ENCODE measurements around the gene DOK4. TPM values are rescaled to one million over a fixed set of nuclear protein-coding genes. Genes with fewer than 3 reads are reported as not detected.
A peak's percentile ranks its signal among the peaks of the same experiment; 100 is the strongest.

The DOK4 gene
- total RNA-seq, 1 experiment from 2014 or later = 13.1 TPM

DNA sequence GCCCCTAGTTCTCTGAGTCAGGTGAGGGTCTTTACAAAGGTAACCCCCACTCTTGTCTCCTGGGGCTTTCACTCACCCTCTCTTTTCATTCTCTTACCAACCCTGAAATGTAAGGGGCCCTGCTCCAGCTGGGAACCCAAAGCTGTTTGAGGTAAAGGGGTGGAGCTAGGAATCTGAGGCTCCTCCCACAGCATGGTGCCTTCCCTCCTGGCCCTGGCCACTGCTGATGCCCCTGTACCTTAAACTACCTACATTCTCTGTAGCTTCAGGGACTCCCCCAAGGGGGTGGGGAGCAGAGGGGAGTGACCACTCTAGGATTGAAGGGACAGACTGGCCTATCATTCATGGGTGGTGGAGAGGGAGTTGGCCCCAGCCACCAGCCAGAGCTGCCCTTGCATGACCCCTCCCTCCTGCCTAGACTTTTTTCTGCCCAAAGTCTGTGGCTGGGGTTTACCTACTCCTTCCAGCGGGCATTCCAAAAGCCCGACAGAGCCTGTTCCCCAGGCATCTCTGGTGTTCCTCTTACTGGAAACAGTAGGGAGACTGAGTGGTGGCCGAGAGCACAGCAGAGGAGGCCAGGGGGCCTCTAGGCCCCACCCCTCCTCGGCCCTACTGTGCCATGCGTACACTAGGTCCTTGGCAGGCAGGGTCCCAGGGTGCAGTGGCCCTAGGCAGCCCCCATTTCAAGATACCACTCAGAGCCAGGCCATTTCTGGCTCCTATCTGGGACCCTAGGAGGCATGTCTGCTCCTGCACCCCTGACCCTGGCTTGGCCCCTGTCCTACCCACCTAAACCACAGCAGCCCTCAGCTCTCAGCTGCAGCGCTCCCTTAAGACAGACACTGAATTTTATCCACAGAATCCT, 9.5 kb downstream of the DOK4 start:
- Histone ChIP-seq H3T11ph (ENCODE audit: low read length) (no peak overlapping the region), H3K56ac (ENCODE audit: insufficient read length, low read depth, low read length) (no peak overlapping the region), H3K4me1 (ENCODE audit: insufficient read depth, low read length) (peaks cover 13% of the 10 kb centered on the region; the same call in 1 of the 2 replicates), H4K5ac (ENCODE audit: insufficient read length, low read depth, low read length) (no peak overlapping the region), H3K27ac (ENCODE audit: insufficient read length, low read depth, low read length) (no peak overlapping the region), H2BK120ac (ENCODE audit: low read depth, low read length, poor library complexity, severe bottlenecking) (no peak overlapping the region), H2AFZ (ENCODE audit: low read length) (no peak overlapping the region), H3K79me2 (ENCODE audit: insufficient read depth, low read length) (no peaks in the 10 kb centered on the region), H3K4ac (ENCODE audit: low read depth, low read length) (no peak overlapping the region), H2AK5ac (ENCODE audit: insufficient read length, low read length) (no peak overlapping the region), H4K91ac (ENCODE audit: insufficient read length, low read depth, low read length) (no peak overlapping the region), H2BK20ac (ENCODE audit: low read depth, low read length, poor library complexity, severe bottlenecking) (no peak overlapping the region), H3K23me2 (ENCODE audit: insufficient read length, low read depth, low read length, poor library complexity, severe bottlenecking) (peaks cover 8% of the 10 kb centered on the region), H3K18ac (ENCODE audit: insufficient read length, low read depth, low read length) (no peak overlapping the region), H3K9ac (ENCODE audit: extremely low read depth, insufficient read length, low read length) (no peak overlapping the region), H2BK15ac (ENCODE audit: low read depth, low read length) (no peak overlapping the region), H2BK5ac (ENCODE audit: insufficient read length, low read length) (no peak overlapping the region), H4K8ac (replicated peaks; ENCODE audit: insufficient read length, low read depth, low read length) (no peak overlapping the region), H2BK12ac (ENCODE audit: insufficient read length, low read depth, low read length) (no peak overlapping the region), H3K4me2 (ENCODE audit: insufficient read depth, insufficient read length, low read length) (no peak overlapping the region), H3K79me1 (ENCODE audit: insufficient read depth, low read depth, low read length, poor library complexity, severe bottlenecking) (no peaks in the 10 kb centered on the region), H3K23ac (ENCODE audit: insufficient read length, low read depth, low read length) (no peak overlapping the region), H3K27me3 (ENCODE audit: insufficient read depth, low read length) (no peaks in the 10 kb centered on the region), H4K20me1 (ENCODE audit: control insufficient read depth, insufficient read depth, insufficient read length) (no peaks in the 10 kb centered on the region), H3K9me3 (ENCODE audit: control insufficient read depth, low read depth, low read length) (no peaks in the 10 kb centered on the region), H3K14ac (ENCODE audit: insufficient read depth, low read length) (no peak overlapping the region)
- TF ChIP-seq, protein P1, sequence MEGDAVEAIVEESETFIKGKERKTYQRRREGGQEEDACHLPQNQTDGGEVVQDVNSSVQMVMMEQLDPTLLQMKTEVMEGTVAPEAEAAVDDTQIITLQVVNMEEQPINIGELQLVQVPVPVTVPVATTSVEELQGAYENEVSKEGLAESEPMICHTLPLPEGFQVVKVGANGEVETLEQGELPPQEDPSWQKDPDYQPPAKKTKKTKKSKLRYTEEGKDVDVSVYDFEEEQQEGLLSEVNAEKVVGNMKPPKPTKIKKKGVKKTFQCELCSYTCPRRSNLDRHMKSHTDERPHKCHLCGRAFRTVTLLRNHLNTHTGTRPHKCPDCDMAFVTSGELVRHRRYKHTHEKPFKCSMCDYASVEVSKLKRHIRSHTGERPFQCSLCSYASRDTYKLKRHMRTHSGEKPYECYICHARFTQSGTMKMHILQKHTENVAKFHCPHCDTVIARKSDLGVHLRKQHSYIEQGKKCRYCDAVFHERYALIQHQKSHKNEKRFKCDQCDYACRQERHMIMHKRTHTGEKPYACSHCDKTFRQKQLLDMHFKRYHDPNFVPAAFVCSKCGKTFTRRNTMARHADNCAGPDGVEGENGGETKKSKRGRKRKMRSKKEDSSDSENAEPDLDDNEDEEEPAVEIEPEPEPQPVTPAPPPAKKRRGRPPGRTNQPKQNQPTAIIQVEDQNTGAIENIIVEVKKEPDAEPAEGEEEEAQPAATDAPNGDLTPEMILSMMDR (conservative IDR thresholded peaks at IDR 0.05) = no peak
- Mint-ChIP-seq H3K4me1 (peaks cover 34 to 59% of the 10 kb centered on the region in 2 experiments), H3K27ac (peak overlapping the region in 1 of 3 experiments; percentile 54; a peak in 1 of 7 replicates), H3K4me3 (peak overlapping the region in 1 of 2 experiments; percentile 63; a peak in 2 of 5 replicates), H3K36me3 (ENCODE audit: insufficient read depth in 1 of 3, low read depth in 3 of 3) (peaks cover 5 to 12% (median 8%) of the 10 kb centered on the region in 3 experiments), H3K27me3 (ENCODE audit: low read depth) (peaks cover 10% of the 10 kb centered on the region), H3K9me3 (no peaks in the 10 kb centered on the region)
- peak; percentile 62 for DNase-seq
- no CpG with 5 or more reads among the region's 6 CpGs for WGBS (ENCODE audit: extremely low coverage, insufficient read length, low lambda C conversion rate)

Measured in H9 (cell line).